Heart left ventricle (tissue), 13 donors: ENCODE measurements around the gene PTPRN2.

Experiments used
- CTCF ChIP-seq, 12 donors: fragments of 200-600 bp; sonication (generic) in 4 of 12; IDR thresholded peaks; one replicate each; pipeline versions ENCODE4 v1.5.0 to v1.8.0; 2018 to 2022; ENCODE audit warnings: antibody characterized with exemption in 12 of 12, mild to moderate bottlenecking in 5 of 12
- POLR2A ChIP-seq, 2 donors: fragments of 450-650 bp; IDR thresholded peaks; one replicate each; pipeline ENCODE4 v1.6.1; 2017; ENCODE audit warnings: antibody characterized with exemption in 2 of 2, mild to moderate bottlenecking in 2 of 2, moderate library complexity in 2 of 2
- donor health status: ischemic (EF 13 %, LVEDD 7.1; RV severe dilation, severe dysfunction).
- donor health status: DM: no; HTN: yes; CAD: no.
- donor health status: DM: no; HTN: no; CAD: no.
- donor health status: ischemic (EF 25% LVEDD 6.9; RV normal size, moderate dysfunction).
- donor health status: ischemic (EF 25% LVEDD 5.7; RV mildly dilated, moderate dysfunction).
- donor health status: ischemic (EF 35%, LVEDD 5.7; RV mildly dilated, moderate dysfunction).
- donor health status: nonischemic (EF 11% LVEDD 7.7; RV severe dilation, severe dysfunction).
- donor health status: DM: yes; HTN: yes; CAD: no.
- donor health status: PGD.
- donor health status: ischemic (EF 29% LVEDD 5.4; RV normal size, mild dysfunction).
- donor health status: nonischemic (EF 23%, LVEDD 6.1; RV moderate dilation, normal function).

- no peak for TF ChIP-seq CTCF (IDR thresholded peaks at IDR 0.05)
- no peak for TF ChIP-seq POLR2A (IDR thresholded peaks at IDR 0.05)
Measured at GRCh38 chr7:158374146-158374545, 213.5 kb downstream of the PTPRN2 start.
